Activated naive CD8-positive, alpha-beta T cell (primary cell): ENCODE data around the gene GALNT2.

ENCODE experiments used
- H3K27ac Mint-ChIP-seq: one replicate; pipeline ENCODE4 v1.8.0; 2021; ENCODE audit warnings: mixed read lengths
- H3K27me3 Mint-ChIP-seq: one replicate; pipeline ENCODE4 v1.8.0; 2021; ENCODE audit warnings: mixed read lengths
- H3K36me3 Mint-ChIP-seq: one replicate; pipeline ENCODE4 v1.8.0; 2021; ENCODE audit warnings: mixed read lengths
- H3K4me1 Mint-ChIP-seq: one replicate; pipeline ENCODE4 v1.8.0; 2021; ENCODE audit warnings: low read depth, mixed read lengths
- H3K4me3 Mint-ChIP-seq: one replicate; pipeline ENCODE4 v1.8.0; 2021; ENCODE audit warnings: mild to moderate bottlenecking, mixed read lengths
- H3K9me3 Mint-ChIP-seq: one replicate; pipeline ENCODE4 v1.8.0; 2021; ENCODE audit warnings: low read depth, mixed read lengths

The GALNT2 gene

DNA sequence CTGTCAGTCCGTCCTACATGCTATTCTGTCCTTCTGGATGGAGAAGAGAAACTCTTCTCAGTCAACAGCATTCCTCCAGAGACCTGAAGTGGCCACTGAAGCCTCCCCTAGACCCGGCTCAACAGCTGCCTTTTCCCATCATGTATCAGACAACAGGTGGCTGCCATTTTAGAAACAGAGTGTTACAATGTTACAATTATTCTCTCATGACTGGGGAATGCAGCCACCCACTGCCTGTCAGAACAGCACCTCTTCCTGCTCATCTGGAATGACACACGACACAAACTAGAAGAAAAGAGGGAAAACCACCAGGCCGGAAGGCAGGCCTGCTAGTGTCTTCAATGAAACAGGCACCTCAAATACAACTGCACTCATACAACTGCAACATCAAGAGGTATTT, 253.8 kb downstream of the GALNT2 start:
- Mint-ChIP-seq H3K36me3 (no peaks in the 10 kb centered on the region), H3K27ac (no peak overlapping the region), H3K27me3 (peaks cover 2% of the 10 kb centered on the region), H3K4me1 (no peaks in the 10 kb centered on the region), H3K9me3 (no peaks in the 10 kb centered on the region), H3K4me3 (no peak overlapping the region)

DNA sequence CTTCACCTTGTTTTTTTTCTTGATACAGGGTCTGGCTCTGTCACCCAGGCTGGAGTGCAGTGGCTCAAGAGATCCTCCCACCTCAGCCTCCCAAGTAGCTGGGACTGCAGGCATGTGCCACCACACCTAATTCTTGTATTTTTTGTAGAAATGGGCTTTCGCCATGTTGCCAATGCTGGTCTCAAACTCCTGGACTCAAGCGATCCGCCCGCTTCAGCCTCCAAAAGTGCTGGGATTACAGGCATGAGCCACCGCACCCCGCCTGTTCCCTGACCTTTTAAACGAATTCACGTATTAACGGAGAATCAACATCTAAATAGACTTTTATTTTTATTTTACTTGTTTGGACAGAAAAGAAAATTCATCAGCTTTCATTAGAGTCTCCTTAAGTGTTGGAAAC, 254.3 kb downstream of the GALNT2 start:
- Mint-ChIP-seq H3K4me3 (no peak overlapping the region), H3K27ac (no peak overlapping the region), H3K27me3 (peaks cover 2% of the 10 kb centered on the region), H3K36me3 (no peaks in the 10 kb centered on the region), H3K9me3 (no peaks in the 10 kb centered on the region), H3K4me1 (no peaks in the 10 kb centered on the region)

DNA sequence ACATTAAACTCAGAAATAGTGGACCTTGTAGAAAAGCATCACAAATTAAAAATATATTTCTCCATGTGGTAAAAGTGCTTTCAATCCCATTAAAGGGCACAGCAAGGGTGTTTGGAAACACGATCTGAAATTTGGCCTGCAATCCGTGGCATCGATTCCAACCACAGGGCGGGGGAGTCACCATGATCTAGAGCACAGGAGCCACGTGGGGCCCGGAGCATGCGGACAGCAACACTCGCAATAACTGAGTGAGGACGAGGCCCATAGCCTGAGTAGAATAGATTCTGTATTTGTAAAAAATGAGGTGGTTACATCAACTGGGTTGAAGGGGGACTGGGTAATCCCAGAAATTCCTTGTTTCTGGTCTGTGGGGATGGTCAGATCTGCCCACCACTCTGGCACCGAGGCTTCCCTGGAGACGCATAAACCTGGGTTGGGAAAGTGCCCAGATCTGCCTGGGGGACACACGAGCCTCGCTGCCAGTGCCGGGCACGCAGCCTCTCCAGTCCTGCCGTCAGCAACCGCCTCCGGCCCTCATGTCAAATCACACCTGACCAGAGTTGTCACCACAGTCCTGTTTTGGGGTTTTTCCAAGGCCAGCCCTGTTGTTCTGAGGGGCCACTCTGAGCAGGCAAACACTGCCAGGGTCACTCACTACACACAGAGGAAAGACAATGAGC, 254.8 kb downstream of the GALNT2 start:
- Mint-ChIP-seq H3K27ac (no peak overlapping the region), H3K9me3 (no peaks in the 10 kb centered on the region), H3K4me1 (no peaks in the 10 kb centered on the region), H3K27me3 (peaks cover 2% of the 10 kb centered on the region), H3K4me3 (no peak overlapping the region), H3K36me3 (no peaks in the 10 kb centered on the region)

DNA sequence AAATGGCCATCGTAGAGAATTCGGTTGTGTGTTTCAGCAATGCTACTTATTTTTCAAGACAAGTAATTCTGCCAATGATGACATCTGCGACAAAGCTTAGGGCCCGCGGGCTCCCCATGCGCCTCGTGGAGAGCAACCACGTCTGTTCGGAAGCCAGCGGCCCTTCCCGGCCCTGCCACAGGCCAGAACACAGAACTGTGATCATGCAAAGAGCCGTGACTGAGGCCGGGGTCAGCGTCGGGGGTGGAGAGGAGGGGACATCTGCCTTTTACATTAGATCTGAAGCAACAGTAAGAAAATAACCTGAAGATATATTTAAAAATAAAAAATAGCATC, 255.4 kb downstream of the GALNT2 start:
- H3K4me1 Mint-ChIP-seq, result no peaks in the 10 kb centered on the region
- no peak overlapping the region for H3K4me3 Mint-ChIP-seq
- H3K27me3 Mint-ChIP-seq, result peaks cover 2% of the 10 kb centered on the region
- no peaks in the 10 kb centered on the region for H3K36me3 Mint-ChIP-seq
- no peaks in the 10 kb centered on the region for H3K9me3 Mint-ChIP-seq
- H3K27ac Mint-ChIP-seq, result no peak overlapping the region

DNA sequence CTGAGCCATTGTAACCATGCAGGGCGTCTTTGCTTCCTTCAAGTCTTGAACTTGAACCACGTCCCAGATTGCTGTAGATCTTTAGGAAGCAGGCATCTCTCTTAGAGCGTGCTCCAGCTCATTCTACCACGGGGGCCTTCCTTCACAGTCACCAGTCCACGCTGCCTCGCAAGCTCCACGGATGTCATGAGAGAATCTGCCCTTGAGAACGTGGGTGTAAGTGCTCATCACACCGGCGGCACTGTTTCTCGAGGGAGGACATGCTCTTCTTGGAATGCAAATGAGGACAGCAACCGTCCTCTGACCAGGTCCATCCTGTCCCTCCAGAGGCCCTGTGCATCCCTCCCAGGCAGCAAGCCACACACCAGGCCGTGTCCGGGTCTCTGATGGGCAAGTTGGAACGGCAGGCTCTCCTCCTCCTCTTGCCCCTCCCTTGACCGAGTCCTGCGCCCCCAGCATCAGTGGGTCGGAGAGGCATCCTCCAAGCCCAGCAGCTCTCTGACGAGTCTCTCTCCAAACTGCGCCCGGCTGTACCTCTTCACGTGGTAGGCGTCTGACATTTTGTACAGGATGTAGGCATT, 256.0 kb downstream of the GALNT2 start:
- Mint-ChIP-seq H3K27ac (no peak overlapping the region), H3K4me3 (no peak overlapping the region), H3K4me1 (peaks cover 1% of the 10 kb centered on the region), H3K27me3 (peaks cover 2% of the 10 kb centered on the region), H3K36me3 (no peaks in the 10 kb centered on the region), H3K9me3 (no peaks in the 10 kb centered on the region)

DNA sequence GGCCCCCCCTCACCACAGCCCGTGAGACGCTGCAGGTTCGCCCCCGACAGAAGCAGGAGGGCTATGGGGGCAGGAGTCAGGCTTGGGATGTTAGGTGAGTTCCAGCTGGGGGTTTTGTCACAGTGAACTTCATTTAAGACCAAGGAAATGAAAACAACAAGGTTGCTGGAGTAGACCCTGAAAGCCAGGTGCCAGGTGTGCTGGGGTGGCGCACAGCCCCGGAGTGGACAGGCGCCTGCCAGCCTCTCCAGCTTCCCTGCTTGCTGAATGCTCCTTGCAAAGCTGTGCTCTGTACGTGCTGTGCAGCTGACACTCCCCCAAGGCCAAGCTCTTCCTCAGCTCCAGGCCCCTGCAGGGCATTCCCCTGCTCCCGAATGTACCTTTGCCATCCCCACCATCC, 256.6 kb downstream of the GALNT2 start:
- H3K27me3 Mint-ChIP-seq, result peaks cover 2% of the 10 kb centered on the region
- no peak overlapping the region for H3K4me3 Mint-ChIP-seq
- H3K4me1 Mint-ChIP-seq, result peaks cover 2% of the 10 kb centered on the region
- no peaks in the 10 kb centered on the region for H3K36me3 Mint-ChIP-seq
- H3K27ac Mint-ChIP-seq, result no peak overlapping the region
- no peaks in the 10 kb centered on the region for H3K9me3 Mint-ChIP-seq

DNA sequence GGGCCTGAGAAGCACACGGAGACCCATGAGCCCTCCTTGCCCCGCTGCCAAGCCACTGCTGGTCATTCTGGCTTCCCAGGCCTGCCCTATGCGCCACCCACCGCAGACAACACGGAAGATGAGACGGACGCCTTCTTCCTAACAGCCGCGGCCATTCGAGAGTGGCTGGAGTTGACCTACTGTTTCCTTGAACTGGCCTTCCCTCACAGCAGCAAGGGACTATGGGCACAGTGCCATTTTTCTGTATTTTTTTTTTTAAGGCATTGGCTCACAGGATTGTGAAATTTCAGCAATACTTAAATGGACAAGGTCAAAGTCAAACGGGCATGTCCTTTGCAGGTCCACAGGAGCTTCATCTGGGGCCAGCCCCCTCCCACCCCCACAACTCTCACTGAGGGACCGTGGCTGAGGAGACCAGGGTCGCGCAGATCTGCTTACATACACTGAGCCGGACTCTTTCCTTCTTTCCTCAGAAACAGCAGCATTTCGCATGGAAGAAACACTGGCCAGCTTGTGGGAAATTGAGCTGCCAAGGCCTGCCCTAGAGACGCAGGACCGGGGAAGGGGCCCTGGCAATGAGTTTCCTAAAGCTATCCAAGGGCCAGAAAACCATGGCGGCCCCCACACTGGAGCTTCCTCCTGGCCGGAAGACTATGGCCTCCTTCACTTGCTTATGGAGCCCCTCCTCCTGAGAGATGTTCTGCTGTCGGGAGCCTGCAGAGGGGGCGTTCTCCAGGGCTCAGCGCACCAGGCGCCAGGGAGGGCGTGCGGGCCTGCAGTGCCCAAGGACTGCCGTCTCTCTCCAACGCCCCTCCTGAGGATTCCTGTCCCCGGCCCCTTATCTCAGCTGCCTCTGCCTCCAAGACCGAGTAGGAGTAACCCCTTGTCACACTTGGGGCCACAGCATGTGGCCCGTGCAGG, 260.2 kb downstream of the GALNT2 start:
- H3K27ac Mint-ChIP-seq, result no peak overlapping the region

DNA sequence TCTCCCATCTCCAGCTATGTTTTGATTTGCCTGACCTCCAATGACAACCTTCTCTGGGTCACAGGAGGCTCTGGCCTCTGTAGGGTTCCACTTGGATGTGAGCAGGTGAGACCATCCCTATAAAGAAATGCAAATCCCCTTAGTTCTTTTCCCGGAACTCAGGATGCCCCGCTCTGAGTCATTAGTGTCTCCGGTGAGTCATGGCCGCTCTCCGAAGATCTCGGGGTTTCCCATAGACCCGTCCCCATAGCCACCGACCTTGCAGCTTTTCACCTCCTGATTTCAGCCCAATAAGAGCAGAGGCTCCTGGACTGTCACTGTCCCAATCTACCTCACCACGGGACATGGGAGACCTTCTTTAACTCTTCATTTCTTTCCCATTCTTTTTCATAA, 260.9 kb downstream of the GALNT2 start:
- H3K27me3 Mint-ChIP-seq, result peaks cover 2% of the 10 kb centered on the region
- H3K27ac Mint-ChIP-seq, result no peak overlapping the region
- no peak overlapping the region for H3K4me3 Mint-ChIP-seq
- peaks cover 2% of the 10 kb centered on the region for H3K4me1 Mint-ChIP-seq
- H3K36me3 Mint-ChIP-seq, result no peaks in the 10 kb centered on the region
- no peaks in the 10 kb centered on the region for H3K9me3 Mint-ChIP-seq

More for the DNA sequence above, 260.2 kb downstream of the GALNT2 start:
- H3K4me1 Mint-ChIP-seq, result peaks cover 2% of the 10 kb centered on the region
- H3K36me3 Mint-ChIP-seq, result no peaks in the 10 kb centered on the region
- no peak overlapping the region for H3K4me3 Mint-ChIP-seq
- H3K27me3 Mint-ChIP-seq, result peaks cover 2% of the 10 kb centered on the region
- H3K9me3 Mint-ChIP-seq, result no peaks in the 10 kb centered on the region

DNA sequence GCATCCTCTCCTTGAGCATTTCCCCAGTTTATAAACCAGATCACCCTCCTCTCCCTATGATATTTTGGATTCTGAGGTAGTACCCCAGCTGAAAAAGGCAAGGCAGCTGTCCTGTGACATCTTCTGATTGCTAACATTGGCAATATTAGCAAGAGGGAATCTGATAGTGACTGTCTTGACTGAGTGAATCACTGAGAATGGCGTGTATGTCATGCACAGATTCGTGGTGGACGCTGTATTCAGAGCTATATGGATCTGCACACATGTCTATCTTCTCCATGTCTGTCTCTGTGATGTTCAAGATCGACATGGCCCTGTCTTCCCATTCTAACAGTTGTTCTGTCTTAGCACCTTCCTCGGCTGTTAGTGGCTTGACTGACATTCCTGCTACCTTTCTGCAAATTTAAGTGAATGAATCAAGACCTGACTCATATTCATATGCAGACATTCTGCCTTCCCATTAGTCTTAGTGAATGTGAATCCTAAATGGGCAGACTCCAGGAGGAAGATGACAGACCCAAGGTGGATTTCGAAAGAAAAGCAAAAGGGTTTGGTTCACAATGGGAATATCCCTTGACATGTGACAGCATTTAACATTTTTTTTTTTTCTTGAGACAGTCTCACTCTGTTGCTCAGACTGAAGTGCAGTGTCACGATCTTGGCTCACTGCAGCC, 261.4 kb downstream of the GALNT2 start:
- Mint-ChIP-seq H3K27ac (no peak overlapping the region), H3K4me3 (no peak overlapping the region), H3K36me3 (no peaks in the 10 kb centered on the region), H3K9me3 (no peaks in the 10 kb centered on the region), H3K27me3 (peaks cover 6% of the 10 kb centered on the region), H3K4me1 (peaks cover 2% of the 10 kb centered on the region)

DNA sequence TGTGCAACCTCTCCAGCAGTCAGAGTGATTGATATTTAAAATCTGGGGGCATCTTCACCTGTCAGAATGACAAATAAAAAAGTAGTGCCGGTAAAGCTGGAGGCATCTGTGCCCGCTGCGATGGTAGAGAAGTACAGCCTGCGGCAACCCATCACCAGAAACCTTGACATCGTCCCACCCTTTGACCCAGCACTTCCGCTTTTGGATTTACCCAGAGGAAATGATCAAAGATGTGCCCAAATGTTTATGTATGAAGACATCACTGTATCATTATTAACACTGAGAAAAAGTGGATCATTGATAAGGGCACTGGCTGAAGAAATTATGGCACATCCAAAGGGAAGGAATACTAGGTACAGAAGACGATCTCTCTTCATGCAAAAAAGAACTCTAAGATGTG, 263.1 kb downstream of the GALNT2 start:
- Mint-ChIP-seq H3K4me1 (peaks cover 2% of the 10 kb centered on the region), H3K36me3 (no peaks in the 10 kb centered on the region)

More for the DNA sequence above, 263.1 kb downstream of the GALNT2 start:
- no peak overlapping the region for H3K27ac Mint-ChIP-seq
- peaks cover 7% of the 10 kb centered on the region for H3K27me3 Mint-ChIP-seq
- H3K4me3 Mint-ChIP-seq, result no peak overlapping the region
- H3K9me3 Mint-ChIP-seq, result no peaks in the 10 kb centered on the region
